PC-9 (cell line): ENCODE data around the gene SYT8. TPM values are rescaled to one million over a fixed set of nuclear protein-coding genes. Genes with fewer than 3 reads are reported as not detected.
"Not testable (repeated sequence)": the region's sequence is repeated elsewhere in the genome, so short reads cannot be mapped to it uniquely, and the experiment has no call there.

Source experiments
- BruUV-seq: library from RNA; stranded (reverse); fragments of 400-500 nt; replicated peaks from 2 replicates; lab custom pipeline; 2021; lab: Mats Ljungman, UMichigan
- CTCF ChIA-PET: fragments of 300-600 bp; sonication (Branson Sonifier 250); formaldehyde crosslinking; loops from one replicate; lab custom pipeline; 2022; ENCODE audit warnings: antibody characterized with exemption; lab: Charles Lee
- POLR2A ChIA-PET: fragments of 300-600 bp; sonication (Branson Sonifier 250); formaldehyde crosslinking; loops from one replicate; lab custom pipeline; 2022; ENCODE audit warnings: antibody characterized with exemption; ENCODE audit not compliant: unreplicated experiment; lab: Charles Lee
- DNase-seq, 2 experiments: peaks; one replicate each; pipeline versions ENCODE4 v3.0.0 to v3.0.0-alpha.2; 2015 to 2022; ENCODE audit warnings: mixed read lengths in 1 of 2
- H2AFZ ChIP-seq: fragments of 200-600 bp; sonication (generic); 2 replicates; pipeline ENCODE4 v1.8.1; 2017; ENCODE audit warnings: antibody characterized with exemption
- H3F3A ChIP-seq: fragments of 200-600 bp; sonication (generic); 2 replicates; pipeline ENCODE4 v1.8.1; 2017; ENCODE audit warnings: antibody characterized with exemption, mild to moderate bottlenecking, low read depth; ENCODE audit not compliant: insufficient read depth
- H3K27ac ChIP-seq: fragments of 200-600 bp; sonication (generic); 2 replicates; pipeline ENCODE4 v1.6.1; 2016; ENCODE audit warnings: mixed run types
- H3K27me3 ChIP-seq: fragments of 200-600 bp; sonication (generic); 2 replicates; pipeline ENCODE4 v1.6.1; 2016; ENCODE audit warnings: low read depth, mixed run types; ENCODE audit not compliant: insufficient read depth
- H3K36me3 ChIP-seq: fragments of 200-600 bp; sonication (generic); 2 replicates; pipeline ENCODE4 v1.6.1; 2016; ENCODE audit warnings: low read depth, mixed run types
- H3K4me1 ChIP-seq: fragments of 200-600 bp; sonication (generic); replicated peaks from 2 replicates; pipeline ENCODE4 v1.6.1; 2016; ENCODE audit warnings: mixed run types; ENCODE audit not compliant: insufficient read depth
- H3K4me2 ChIP-seq: fragments of 200-600 bp; sonication (generic); 2 replicates; pipeline ENCODE4 v1.6.1; 2017; ENCODE audit warnings: mixed run types
- H3K4me3 ChIP-seq: fragments of 200-600 bp; sonication (generic); 2 replicates; pipeline ENCODE4 v1.6.1; 2016; ENCODE audit warnings: mixed run types
- H3K79me2 ChIP-seq: fragments of 200-600 bp; sonication (generic); 2 replicates; pipeline ENCODE4 v1.6.1; 2017; ENCODE audit warnings: low read depth, mixed run types
- H3K9me2 ChIP-seq: fragments of 200-600 bp; sonication (generic); 2 replicates; pipeline ENCODE4 v1.8.1; 2017; ENCODE audit warnings: mild to moderate bottlenecking; ENCODE audit not compliant: insufficient read depth
- H3K9me3 ChIP-seq: fragments of 200-600 bp; sonication (generic); 2 replicates; pipeline ENCODE4 v1.8.1; 2016; ENCODE audit warnings: low read depth; ENCODE audit not compliant: insufficient read depth
- H4K20me1 ChIP-seq: fragments of 200-600 bp; sonication (generic); 2 replicates; pipeline ENCODE4 v1.8.1; 2017; ENCODE audit not compliant: insufficient read depth
- CTCF ChIP-seq: fragments of 200-600 bp; sonication (generic); conservative IDR thresholded peaks from 2 replicates; pipeline ENCODE4 v1.6.1; 2017; ENCODE audit warnings: mixed run types, antibody characterized with exemption, mild to moderate bottlenecking, moderate library complexity
- EZH2 ChIP-seq: fragments of 200-600 bp; sonication (generic); IDR thresholded peaks from 2 replicates; pipeline ENCODE4 v1.8.0; 2017; ENCODE audit warnings: antibody characterized with exemption, low read depth
- intact Hi-C: fragments of 100-400 bp; cut with micrococcal nuclease; formaldehyde crosslinking; loops from one replicate; pipeline ENCODE4 v1.10.0; 2022; ENCODE audit not compliant: unreplicated experiment
- total RNA-seq: library from RNA; stranded (reverse); gene quantifications from 2 replicates; pipeline ENCODE4 v1.2.3, GENCODE V29; 2021

Gene SYT8
- total RNA-seq, 1 experiment from 2014 or later: 8.9 TPM

GRCh38 chr11:1812801-1813200 lies 22.0 kb upstream of the SYT8 start:
- no peak for TF ChIP-seq EZH2
- no peak for TF ChIP-seq CTCF
- Histone ChIP-seq H3K9me3 (no peaks in the 10 kb centered on the region; the same call in 1 of the 2 replicates), H3K4me1 (0 out of 2 replicates have a peak, but pooled peaks cover 2% of the 10 kb centered on the region), H4K20me1 (no peaks in the 10 kb centered on the region), H3K36me3 (no peaks in the 10 kb centered on the region), H3K4me2 (no peak overlapping the region), H3K9me2 (no peaks in the 10 kb centered on the region), H3K27me3 (no peaks in the 10 kb centered on the region), H3K79me2 (no peaks in the 10 kb centered on the region), H2AFZ (no peak overlapping the region), H3K4me3 (no peak overlapping the region), H3F3A (peaks cover 2% of the 10 kb centered on the region; the same call in 1 of the 2 replicates), H3K27ac (no peak overlapping the region)
- DNase-seq: no peak
- BruUV-seq: no TSS peak
- intact Hi-C loops: no loop called here
- ChIA-PET CTCF (no interaction called here), POLR2A (no interaction called here)

GRCh38 chr11:1813356-1813755 lies 21.4 kb upstream of the SYT8 start:
- H3K27me3 ChIP-seq, H3K9me2 ChIP-seq, H3K4me3 ChIP-seq, BruUV-seq, H4K20me1 ChIP-seq, H3F3A ChIP-seq, H3K79me2 ChIP-seq, H3K4me1 ChIP-seq, H3K4me2 ChIP-seq, H3K9me3 ChIP-seq, DNase-seq, POLR2A ChIA-PET, H3K36me3 ChIP-seq, H3K27ac ChIP-seq, H2AFZ ChIP-seq, intact Hi-C loops, CTCF ChIA-PET: not testable (repeated sequence)

- no TSS peak for BruUV-seq
- H3K9me3 ChIP-seq: no peaks in the 10 kb centered on the region; the same call in 1 of the 2 replicates
- intact Hi-C loops: no loop called here
These were observed 20.1 kb upstream of the SYT8 start for GRCh38 chr11:1814691-1815090.

More at GRCh38 chr11:1814691-1815090, 20.1 kb upstream of the SYT8 start:
- no peaks in the 10 kb centered on the region for H4K20me1 ChIP-seq
- H3K79me2 ChIP-seq: no peaks in the 10 kb centered on the region
- H3K9me2 ChIP-seq: no peaks in the 10 kb centered on the region
- no peak for TF ChIP-seq CTCF
- ChIA-PET CTCF (no interaction called here), POLR2A (no interaction called here)
- peaks cover 4% of the 10 kb centered on the region; the same call in 1 of the 2 replicates for H3F3A ChIP-seq
- H3K4me1 ChIP-seq: 0 out of 2 replicates have a peak, but pooled peaks cover 4% of the 10 kb centered on the region
- no peaks in the 10 kb centered on the region for H3K36me3 ChIP-seq
- DNase-seq: no peak
- no peak overlapping the region for H3K4me3 ChIP-seq
- no peak overlapping the region for H3K4me2 ChIP-seq
- H2AFZ ChIP-seq: no peak overlapping the region
- no peaks in the 10 kb centered on the region for H3K27me3 ChIP-seq
- no peak overlapping the region for H3K27ac ChIP-seq
